Measurements from ENCODE around the gene ORAI2.
"Not testable (repeated sequence)": the region's sequence is repeated elsewhere in the genome, so short reads cannot be mapped to it uniquely, and the experiment has no call there.

The ORAI2 gene

GRCh38 chr7:102433219-102434038 is at the start of gene ORAI2:
Gene ORAI2, plus strand, starts transcription at chr7:102433575. Its CDS starts 5,382 bp downstream, at chr7:102438957.
- DNase-seq (ENCODE audit: low read depth in 2 of 2): peak; percentile 79 to 83

- DNase-seq (ENCODE audit: low read depth in 2 of 2): no peak
Measured at GRCh38 chr7:102387064-102387463, 46.3 kb upstream of the ORAI2 start.

DNA sequence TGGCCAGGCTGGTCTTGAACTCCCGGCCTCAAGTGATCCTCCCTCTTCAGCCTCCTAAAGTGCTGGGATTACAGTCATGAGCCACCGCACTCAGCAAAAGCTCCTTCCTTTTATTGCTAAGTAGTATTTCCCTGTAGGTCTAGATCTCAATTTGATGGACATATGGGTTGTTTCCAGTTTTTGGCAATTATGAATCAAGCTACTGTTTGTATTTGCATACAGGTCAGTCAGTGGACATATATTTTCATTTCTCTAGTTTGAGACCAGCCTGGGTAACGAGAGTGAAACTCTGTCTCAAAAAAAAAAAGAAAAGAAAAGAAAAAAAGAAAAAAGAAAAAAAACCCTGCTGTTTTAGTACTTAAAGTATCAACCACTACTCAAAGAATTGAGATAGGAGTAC is 43.6 kb upstream of the ORAI2 start:
- DNase-seq (ENCODE audit: low read depth in 2 of 2): no peak

DNA sequence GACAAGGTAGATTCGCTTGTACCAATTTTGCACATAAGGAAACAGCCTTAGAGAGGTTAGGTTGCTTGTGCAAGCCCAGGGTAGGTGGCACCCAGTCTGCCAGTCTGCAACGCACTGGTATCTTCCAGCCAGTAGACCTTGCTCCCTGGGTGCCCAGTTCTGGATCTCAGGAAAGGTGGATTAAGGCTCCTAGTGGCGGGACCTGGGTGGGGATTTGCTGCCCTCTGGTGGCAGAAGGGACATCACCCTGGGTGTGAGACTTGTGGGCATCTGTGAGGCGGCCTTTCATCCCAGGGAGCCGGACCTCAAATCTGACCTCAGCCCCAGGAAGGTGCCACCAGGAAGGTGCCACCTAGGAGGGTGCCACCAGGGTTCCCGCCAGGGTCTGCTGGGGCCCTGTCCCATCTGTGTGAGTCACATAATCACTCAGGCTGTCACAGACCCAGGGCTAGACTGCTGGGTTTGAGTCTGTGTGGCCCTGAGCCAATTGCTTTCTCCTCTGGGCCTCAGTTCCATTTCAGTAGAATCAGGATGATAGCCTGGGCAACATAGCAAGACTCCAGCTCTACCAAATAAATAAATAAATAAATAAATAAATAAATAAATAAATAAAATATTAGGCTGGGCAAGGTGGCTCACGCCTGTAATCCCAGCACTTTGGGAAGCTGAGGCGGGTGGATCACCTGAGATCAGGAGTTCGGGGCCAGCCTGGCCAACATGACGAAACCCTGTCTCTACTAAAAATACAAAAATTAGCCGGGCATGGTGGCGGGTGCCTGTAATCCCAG is 42.5 kb upstream of the ORAI2 start:
- DNase-seq (ENCODE audit: low read depth in 2 of 2): peak; percentile 26 to 57

- no peak for DNase-seq (ENCODE audit: low read depth in 2 of 2)
Measured at GRCh38 chr7:102392330-102392729, 41.0 kb upstream of the ORAI2 start.

GRCh38 chr7:102393467-102393866 is 39.9 kb upstream of the ORAI2 start:
- DNase-seq (ENCODE audit: low read depth in 2 of 2): no peak

- DNase-seq (ENCODE audit: low read depth in 2 of 2): no peak
Measured at GRCh38 chr7:102395592-102395872, 37.8 kb upstream of the ORAI2 start.

- peak; percentile 52 to 67 for DNase-seq (ENCODE audit: low read depth in 2 of 2)
Measured at GRCh38 chr7:102395873-102396709, 37.3 kb upstream of the ORAI2 start, which contains the start of gene PRKRIP1. Gene PRKRIP1, plus strand, starts transcription at chr7:102396363. Its CDS starts 49 bp downstream, at chr7:102396412.

DNA sequence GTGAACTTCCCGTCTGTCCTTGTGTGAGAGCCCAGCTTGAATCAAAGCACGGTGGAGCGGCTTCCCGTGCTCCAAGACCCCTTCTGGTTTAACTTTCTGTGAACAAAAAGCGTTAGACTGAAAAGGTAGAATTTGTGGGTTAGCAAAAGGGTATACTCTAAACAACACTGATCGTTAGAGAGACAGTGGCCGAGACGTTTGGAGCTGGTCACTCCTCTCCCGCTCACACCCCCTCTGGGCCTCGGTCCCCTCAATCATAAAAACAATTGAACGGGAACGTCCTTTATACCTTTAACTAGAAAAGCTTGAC is 36.7 kb upstream of the ORAI2 start:
- no peak for DNase-seq (ENCODE audit: low read depth in 2 of 2)

DNA sequence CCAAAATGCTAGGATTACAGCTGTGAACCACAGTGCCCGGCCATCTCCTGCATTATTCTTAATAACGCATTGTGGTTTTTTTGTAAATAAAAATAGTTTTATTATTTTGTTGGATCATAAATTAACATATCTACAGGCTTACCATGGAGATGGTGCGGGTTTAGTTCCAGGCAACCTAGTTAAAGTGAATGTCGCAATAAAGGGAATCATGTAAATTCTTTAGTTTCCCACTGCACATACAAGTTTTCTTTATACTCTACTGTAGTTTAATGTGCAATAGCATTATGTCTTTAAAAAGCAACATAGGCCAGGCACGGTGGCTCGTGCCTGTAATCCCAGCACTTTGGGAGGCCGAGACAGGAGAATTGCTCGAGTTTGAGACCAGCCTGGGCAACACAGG is 34.8 kb upstream of the ORAI2 start:
- DNase-seq (ENCODE audit: low read depth in 2 of 2): no peak

DNA sequence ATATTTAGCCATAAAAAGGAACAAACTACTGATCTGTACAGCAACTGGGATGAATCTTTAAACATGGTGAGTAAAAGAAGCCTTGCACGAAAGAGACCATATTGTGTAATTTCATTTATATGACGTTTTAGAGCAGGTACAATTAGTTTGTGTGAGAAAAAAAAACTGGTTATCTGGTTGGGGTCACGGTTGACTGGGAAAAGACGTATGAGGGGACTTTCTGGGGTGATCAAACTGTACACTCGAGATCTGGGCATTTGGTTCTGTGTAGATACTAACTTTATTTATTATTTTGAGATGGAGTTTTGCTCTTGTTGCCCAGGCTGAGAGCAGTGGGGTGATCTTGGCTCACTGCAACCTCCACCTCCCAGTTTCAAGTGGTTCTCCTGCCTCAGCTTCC is 33.0 kb upstream of the ORAI2 start:
- DNase-seq (ENCODE audit: low read depth in 2 of 2): no peak

- no peak for DNase-seq (ENCODE audit: low read depth in 2 of 2)
Measured at GRCh38 chr7:102403563-102403962, 29.8 kb upstream of the ORAI2 start.

- no peak for DNase-seq (ENCODE audit: low read depth in 2 of 2)
Measured at GRCh38 chr7:102404005-102404861, 29.1 kb upstream of the ORAI2 start.

DNA sequence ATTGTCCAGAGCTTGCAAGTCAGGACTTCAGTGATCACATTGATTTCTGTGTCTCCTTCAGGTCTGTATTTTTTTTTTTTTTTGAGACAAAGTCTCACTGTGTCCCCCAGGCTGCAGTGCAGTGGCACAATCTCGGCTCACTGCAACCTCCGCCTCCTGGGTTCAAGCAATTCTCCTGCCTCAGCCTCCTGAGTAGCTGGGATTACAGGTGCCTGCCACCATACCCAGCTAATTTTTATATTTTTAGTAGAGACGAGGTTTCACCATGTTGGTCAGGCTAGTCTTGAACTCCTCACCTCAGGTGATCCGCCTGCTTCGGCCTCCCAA is 28.6 kb upstream of the ORAI2 start:
- not testable (repeated sequence) for DNase-seq (ENCODE audit: low read depth in 2 of 2)

DNA sequence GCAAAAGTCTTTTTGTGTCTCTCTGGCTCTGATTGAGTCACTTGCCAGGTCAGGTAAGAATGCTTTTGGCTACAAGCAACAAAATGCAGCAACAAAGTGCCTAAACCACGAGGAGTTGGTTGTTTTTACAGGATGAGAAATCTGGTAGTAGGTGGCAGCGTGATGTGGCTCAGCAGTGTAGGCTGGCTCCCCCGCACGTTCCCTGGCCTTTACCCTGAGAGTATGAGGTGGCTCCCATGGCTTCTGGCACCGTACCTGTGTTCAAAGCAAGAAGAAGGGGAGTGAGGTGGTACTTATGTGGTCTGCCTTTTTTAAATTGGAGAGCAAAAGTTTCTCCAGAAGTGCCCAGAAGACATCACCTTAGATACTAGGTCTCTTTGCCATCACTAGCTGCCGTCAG is 25.5 kb upstream of the ORAI2 start:
- no peak for DNase-seq (ENCODE audit: low read depth in 2 of 2)

DNA sequence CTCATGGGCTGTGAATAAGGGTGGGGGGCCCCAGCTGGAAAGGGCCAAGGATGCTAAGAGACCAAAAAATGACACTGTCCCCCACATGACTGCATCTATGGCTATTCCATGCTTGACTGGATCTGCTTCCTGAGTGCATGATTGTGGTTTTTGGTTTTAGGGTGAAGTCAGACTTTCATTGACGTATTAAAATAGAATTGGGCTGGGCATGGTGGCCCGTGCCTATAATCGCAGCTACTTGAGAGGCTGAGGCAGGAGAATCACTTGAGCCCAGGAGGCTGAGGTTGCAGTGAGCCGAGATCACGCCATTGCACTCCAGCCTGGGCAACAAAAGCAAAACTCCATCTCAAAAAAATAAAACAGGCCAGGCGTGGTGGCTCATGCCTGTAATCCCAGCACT is 24.8 kb upstream of the ORAI2 start:
- not testable (repeated sequence) for DNase-seq (ENCODE audit: low read depth in 2 of 2)

- no peak for DNase-seq (ENCODE audit: low read depth in 2 of 2)
Measured at GRCh38 chr7:102409340-102409739, 24.0 kb upstream of the ORAI2 start.

DNA sequence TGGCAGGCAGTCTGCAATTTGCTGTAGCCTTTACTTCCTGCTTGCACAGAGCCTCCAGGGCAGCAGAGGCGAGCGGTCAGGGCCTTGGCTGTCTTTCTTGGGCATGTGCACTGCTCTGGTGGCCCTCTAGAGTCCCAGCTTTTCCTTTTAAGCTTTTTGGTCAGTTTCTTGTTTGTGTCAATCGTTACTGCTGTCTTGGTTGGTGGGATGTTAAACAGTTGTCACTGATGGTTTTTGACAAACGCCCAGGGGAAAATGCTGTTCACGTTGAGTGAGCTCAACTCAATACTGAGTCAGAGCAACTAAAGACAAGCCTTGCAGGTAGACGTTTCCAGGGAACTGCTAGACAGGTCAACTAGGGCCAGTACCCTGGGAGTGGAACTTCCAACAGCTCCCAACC is 23.3 kb upstream of the ORAI2 start:
- no peak for DNase-seq (ENCODE audit: low read depth in 2 of 2)

- no peak for DNase-seq (ENCODE audit: low read depth in 2 of 2)
Measured at GRCh38 chr7:102410918-102411317, 22.5 kb upstream of the ORAI2 start.

GRCh38 chr7:102412548-102412947 is 20.8 kb upstream of the ORAI2 start:
- no peak for DNase-seq (ENCODE audit: low read depth in 2 of 2)

DNA sequence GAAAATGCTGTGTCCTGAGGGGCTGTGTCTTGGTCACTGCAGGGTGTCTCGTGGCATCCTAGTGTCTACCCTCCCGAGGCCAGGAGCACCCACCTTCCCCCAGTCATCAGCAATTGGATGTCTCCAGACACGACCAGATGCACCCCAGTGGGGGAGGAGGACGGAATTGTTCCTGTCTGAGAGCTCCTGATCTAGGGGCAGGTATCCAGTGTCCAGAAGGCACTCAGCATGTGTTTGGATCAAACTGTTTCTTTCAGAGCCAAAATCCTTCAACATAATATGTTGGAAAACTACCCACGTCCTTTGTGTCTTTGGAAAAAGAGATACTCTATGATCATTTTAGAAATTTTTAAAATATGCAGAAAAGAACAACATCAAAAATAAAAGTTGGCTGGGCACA is 20.3 kb upstream of the ORAI2 start:
- DNase-seq (ENCODE audit: low read depth in 2 of 2): no peak

DNA sequence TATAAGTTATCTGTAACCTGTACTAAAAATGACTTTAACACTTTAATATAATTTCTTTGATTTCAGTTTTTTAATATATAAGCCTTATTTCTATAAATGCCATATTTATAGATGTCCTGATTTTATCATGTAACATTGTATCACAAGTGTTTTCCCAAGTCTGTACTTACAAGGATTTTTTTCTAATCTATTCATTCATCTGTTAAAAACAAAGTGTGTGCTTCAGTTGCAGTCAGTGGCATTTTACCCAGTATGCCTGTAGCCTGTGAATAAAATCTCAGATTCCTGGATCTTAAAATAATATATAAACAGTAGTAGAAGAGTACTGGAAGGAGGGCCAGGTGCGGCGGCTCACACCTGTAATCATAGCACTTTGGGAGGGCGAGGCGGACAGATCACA is 19.8 kb upstream of the ORAI2 start:
- no peak for DNase-seq (ENCODE audit: low read depth in 2 of 2)
